IPS DF 4.7 (cell line): ENCODE measurements around the gene AGR2.
"Not testable (repeated sequence)": the region's sequence is repeated elsewhere in the genome, so short reads cannot be mapped to it uniquely, and the experiment has no call there.

Source experiments
- DNase-seq: peaks from one replicate; pipeline ENCODE4 v3.0.0-alpha.2; 2013; ENCODE audit warnings: low spot score; ENCODE audit errors: extremely low read depth

AGR2 gene

GRCh38 chr7:16804674-16805439 lies at the start of gene AGR2:
TSS of gene AGR2 (minus strand) at chr7:16804999. CDS start at chr7:16801796, 3,203 bp downstream.
- DNase-seq: no peak

- DNase-seq: not testable (repeated sequence)
Measured at GRCh38 chr7:16853189-16853588, 48.4 kb upstream of the AGR2 start.

GRCh38 chr7:16851829-16852228 lies 47.0 kb upstream of the AGR2 start:
- DNase-seq: no peak

- no peak for DNase-seq
Measured at GRCh38 chr7:16850614-16851466, 46.0 kb upstream of the AGR2 start.

- DNase-seq: no peak
Measured at GRCh38 chr7:16849296-16850148, 44.7 kb upstream of the AGR2 start.

GRCh38 chr7:16847381-16847860 lies 42.6 kb upstream of the AGR2 start:
- DNase-seq: no peak

- no peak for DNase-seq
Measured at GRCh38 chr7:16846601-16847165, 41.9 kb upstream of the AGR2 start.

GRCh38 chr7:16845746-16846145 lies 40.9 kb upstream of the AGR2 start:
- no peak for DNase-seq

- DNase-seq: no peak
Measured at GRCh38 chr7:16841681-16842080, 36.9 kb upstream of the AGR2 start.

- DNase-seq: no peak
Measured at GRCh38 chr7:16840094-16840493, 35.3 kb upstream of the AGR2 start.

- DNase-seq: no peak
Measured at GRCh38 chr7:16839646-16840045, 34.8 kb upstream of the AGR2 start.

- no peak for DNase-seq
Measured at GRCh38 chr7:16838891-16839290, 34.1 kb upstream of the AGR2 start.

GRCh38 chr7:16838386-16838785 lies 33.6 kb upstream of the AGR2 start:
- no peak for DNase-seq

GRCh38 chr7:16836481-16836880 lies 31.7 kb upstream of the AGR2 start:
- no peak for DNase-seq

GRCh38 chr7:16833373-16833772 lies 28.6 kb upstream of the AGR2 start:
- no peak for DNase-seq

GRCh38 chr7:16826060-16826459 lies 21.3 kb upstream of the AGR2 start:
- DNase-seq: no peak

- DNase-seq: no peak
Measured at GRCh38 chr7:16822029-16822428, 17.2 kb upstream of the AGR2 start.

GRCh38 chr7:16818732-16819131 lies 13.9 kb upstream of the AGR2 start:
- no peak for DNase-seq

- DNase-seq: no peak
Measured at GRCh38 chr7:16817536-16817935, 12.7 kb upstream of the AGR2 start.

GRCh38 chr7:16816824-16817223 lies 12.0 kb upstream of the AGR2 start:
- DNase-seq: no peak

- no peak for DNase-seq
Measured at GRCh38 chr7:16815001-16815400, 10.2 kb upstream of the AGR2 start.
